ENCODE results near the gene ROCK2. TPM values are rescaled to one million over a fixed set of nuclear protein-coding genes. Genes with fewer than 3 reads are reported as not detected.

The ROCK2 gene
- total and polyA plus RNA-seq, 4 donors: 5.3 to 31.0 (median 12.2) TPM

DNA sequence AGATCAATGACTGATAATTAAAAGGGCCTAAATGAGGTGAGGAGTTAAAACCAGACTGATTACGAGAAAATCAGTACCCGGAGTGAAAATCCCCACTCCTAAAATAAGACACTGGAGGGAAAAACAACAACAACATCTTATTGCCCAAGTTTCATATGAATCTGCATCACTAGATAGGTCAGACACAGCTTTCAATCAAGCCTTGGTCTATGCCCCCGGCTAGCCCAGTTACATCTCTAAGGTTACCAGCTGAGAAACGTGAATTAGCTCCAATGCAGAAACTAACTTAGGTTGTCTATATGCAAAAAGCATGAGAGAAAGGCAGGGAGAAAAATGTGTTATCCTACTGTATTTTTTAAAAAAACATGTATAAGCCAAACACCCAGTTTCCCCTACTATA is 53.7 kb downstream of the ROCK2 start (continued):
- TF ChIP-seq, protein P1, sequence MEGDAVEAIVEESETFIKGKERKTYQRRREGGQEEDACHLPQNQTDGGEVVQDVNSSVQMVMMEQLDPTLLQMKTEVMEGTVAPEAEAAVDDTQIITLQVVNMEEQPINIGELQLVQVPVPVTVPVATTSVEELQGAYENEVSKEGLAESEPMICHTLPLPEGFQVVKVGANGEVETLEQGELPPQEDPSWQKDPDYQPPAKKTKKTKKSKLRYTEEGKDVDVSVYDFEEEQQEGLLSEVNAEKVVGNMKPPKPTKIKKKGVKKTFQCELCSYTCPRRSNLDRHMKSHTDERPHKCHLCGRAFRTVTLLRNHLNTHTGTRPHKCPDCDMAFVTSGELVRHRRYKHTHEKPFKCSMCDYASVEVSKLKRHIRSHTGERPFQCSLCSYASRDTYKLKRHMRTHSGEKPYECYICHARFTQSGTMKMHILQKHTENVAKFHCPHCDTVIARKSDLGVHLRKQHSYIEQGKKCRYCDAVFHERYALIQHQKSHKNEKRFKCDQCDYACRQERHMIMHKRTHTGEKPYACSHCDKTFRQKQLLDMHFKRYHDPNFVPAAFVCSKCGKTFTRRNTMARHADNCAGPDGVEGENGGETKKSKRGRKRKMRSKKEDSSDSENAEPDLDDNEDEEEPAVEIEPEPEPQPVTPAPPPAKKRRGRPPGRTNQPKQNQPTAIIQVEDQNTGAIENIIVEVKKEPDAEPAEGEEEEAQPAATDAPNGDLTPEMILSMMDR (IDR thresholded peaks at IDR 0.05; ENCODE audit: low read depth, low read length, missing input control): no peak
- TF ChIP-seq FOXA1 (IDR thresholded peaks at IDR 0.05): no peak
- TF ChIP-seq TAF1 (conservative IDR thresholded peaks at IDR 0.05): no peak

GRCh38 chr2:11290211-11290610 is 54.2 kb downstream of the ROCK2 start:
- Histone ChIP-seq H3K4me3 (ENCODE audit: low read depth in 1 of 3, low read length in 3 of 3) (no peak overlapping the region), H3K36me3 (ENCODE audit: control insufficient read depth in 4 of 4, insufficient read depth in 3 of 4, low read depth in 1 of 4, low read length in 3 of 4) (peaks cover 0 to 7% (median 0%) of the 10 kb centered on the region in 4 donors), H3K27me3 (ENCODE audit: control insufficient read depth in 4 of 4, insufficient read depth in 4 of 4, low read length in 3 of 4) (no peaks in the 10 kb centered on the region), H3K27ac (ENCODE audit: low read depth in 1 of 2, low read length in 2 of 2) (no peak overlapping the region), H3K4me1 (ENCODE audit: control insufficient read depth in 4 of 4, insufficient read depth in 4 of 4, low read length in 3 of 4) (peaks cover 0 to 2% (median 0%) of the 10 kb centered on the region in 4 donors), H3K9ac (ENCODE audit: low read depth in 1 of 2, low read length in 2 of 2) (no peak overlapping the region), H3K9me3 (ENCODE audit: control insufficient read depth in 4 of 4, low read length in 3 of 4) (no peaks in the 10 kb centered on the region)
- DNase-seq (ENCODE audit: low spot score): no peak
- TF ChIP-seq MAX (IDR thresholded peaks at IDR 0.05) (no peak), FOXA2 (IDR thresholded peaks at IDR 0.05) (no peak), HNF4A (conservative IDR thresholded peaks at IDR 0.05) (no peak), FOXA1 (IDR thresholded peaks at IDR 0.05) (no peak), TAF1 (conservative IDR thresholded peaks at IDR 0.05) (no peak), RAD21 (IDR thresholded peaks at IDR 0.05) (no peak), NR2F2 (IDR thresholded peaks at IDR 0.05) (no peak), GABPA (IDR thresholded peaks at IDR 0.05 in 1 of 2, conservative IDR thresholded peaks at IDR 0.05 in 1 of 2) (no peak), SP1 (IDR thresholded peaks at IDR 0.05) (no peak), YY1 (IDR thresholded peaks at IDR 0.05) (no peak)
- TF ChIP-seq, protein P2, sequence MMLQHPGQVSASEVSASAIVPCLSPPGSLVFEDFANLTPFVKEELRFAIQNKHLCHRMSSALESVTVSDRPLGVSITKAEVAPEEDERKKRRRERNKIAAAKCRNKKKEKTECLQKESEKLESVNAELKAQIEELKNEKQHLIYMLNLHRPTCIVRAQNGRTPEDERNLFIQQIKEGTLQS (IDR thresholded peaks at IDR 0.05): no peak
- TF ChIP-seq, protein P1 (IDR thresholded peaks at IDR 0.05; ENCODE audit: low read depth, low read length, missing input control): no peak
- WGBS: 93% methylated on average over 3 of the region's 3 CpGs

DNA sequence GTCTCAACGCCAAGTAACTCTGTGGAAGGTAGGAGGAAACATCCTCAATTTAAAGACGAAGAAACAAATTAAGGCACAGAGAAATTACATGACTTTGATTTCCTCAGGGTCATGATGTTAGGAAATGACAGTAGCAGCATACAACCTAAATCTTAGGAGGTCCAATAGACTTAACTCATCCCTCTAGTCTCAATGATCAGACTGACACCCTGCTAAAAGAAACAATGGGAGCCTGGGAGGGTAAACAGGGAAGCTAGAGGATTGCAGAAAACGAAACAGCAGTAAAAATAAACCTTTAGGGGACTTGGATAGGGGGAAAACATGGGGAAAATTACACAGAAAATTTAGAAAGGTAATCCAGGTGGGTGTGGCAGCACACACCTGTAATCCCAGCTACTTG is 56.0 kb downstream of the ROCK2 start:
- H3K4me3 ChIP-seq (ENCODE audit: low read depth in 1 of 3, low read length in 3 of 3): no peak overlapping the region
- no peaks in the 10 kb centered on the region for H3K27me3 ChIP-seq (ENCODE audit: control insufficient read depth in 4 of 4, insufficient read depth in 4 of 4, low read length in 3 of 4)
- no peak for DNase-seq (ENCODE audit: low spot score)
- peaks cover 0 to 4% (median 0%) of the 10 kb centered on the region in 4 donors for H3K9me3 ChIP-seq (ENCODE audit: control insufficient read depth in 4 of 4, low read length in 3 of 4)
- peaks cover 0 to 2% (median 0%) of the 10 kb centered on the region in 4 donors for H3K4me1 ChIP-seq (ENCODE audit: control insufficient read depth in 4 of 4, insufficient read depth in 4 of 4, low read length in 3 of 4)
- WGBS: 74% methylated on average over 3 of the region's 3 CpGs
- H3K27ac ChIP-seq (ENCODE audit: low read depth in 1 of 2, low read length in 2 of 2): no peak overlapping the region
- H3K9ac ChIP-seq (ENCODE audit: low read depth in 1 of 2, low read length in 2 of 2): no peak overlapping the region
- H3K36me3 ChIP-seq (ENCODE audit: control insufficient read depth in 4 of 4, insufficient read depth in 3 of 4, low read depth in 1 of 4, low read length in 3 of 4): peaks cover 0 to 21% (median 7%) of the 10 kb centered on the region in 4 donors
- TF ChIP-seq HNF4A (conservative IDR thresholded peaks at IDR 0.05) (no peak), FOXA2 (IDR thresholded peaks at IDR 0.05) (no peak), RAD21 (IDR thresholded peaks at IDR 0.05) (no peak), GABPA (IDR thresholded peaks at IDR 0.05 in 1 of 2, conservative IDR thresholded peaks at IDR 0.05 in 1 of 2) (no peak), NR2F2 (IDR thresholded peaks at IDR 0.05) (no peak)
